ENCODE measurements around the gene SLC10A4. TPM values are rescaled to one million over a fixed set of nuclear protein-coding genes. Genes with fewer than 3 reads are reported as not detected.

The SLC10A4 gene
- total and polyA plus RNA-seq, 2 experiments from 2014 or later = 0.23 to 0.36 TPM

DNA sequence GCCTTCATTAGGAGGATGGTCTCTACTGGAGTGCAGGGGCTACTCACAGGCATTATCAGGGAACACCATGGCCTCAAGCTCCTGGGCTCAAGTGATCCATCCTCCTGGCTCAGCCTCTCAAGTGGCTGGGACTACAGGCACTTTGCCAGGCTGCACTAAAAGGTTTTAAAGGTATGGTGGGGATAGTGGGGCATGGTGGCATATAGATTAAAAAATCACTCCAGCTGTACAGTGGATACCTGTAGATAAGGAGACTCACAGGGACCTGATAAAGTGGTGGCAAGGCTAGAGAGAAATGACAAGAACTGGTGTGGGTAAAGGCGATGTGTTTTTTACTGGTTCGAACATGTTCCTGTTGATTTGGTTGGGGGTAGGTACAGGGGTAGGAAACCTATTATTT, 12.8 kb downstream of the SLC10A4 start:
- no peaks in the 10 kb centered on the region for H3K36me3 ChIP-seq (replicated peaks; ENCODE audit: insufficient read depth, low read depth)
- no peaks in the 10 kb centered on the region for H3K9me2 ChIP-seq (replicated peaks; ENCODE audit: insufficient read depth)
- 92% methylated on average over 2 of the region's 2 CpGs for WGBS (ENCODE audit: low lambda C conversion rate, missing lambda C conversion rate)
- H3K79me2 ChIP-seq = no peaks in the 10 kb centered on the region
- H3K27ac ChIP-seq = no peak overlapping the region
- no peak overlapping the region for H3K4me2 ChIP-seq
- H3K27me3 ChIP-seq = peaks cover 20% of the 10 kb centered on the region
- DNase-seq (ENCODE audit: low spot score) = no peak
- no peak overlapping the region for H3K4me3 ChIP-seq
- no peaks in the 10 kb centered on the region for H3K4me1 ChIP-seq (ENCODE audit: insufficient read depth)
- TF ChIP-seq EZH2phosphoT487 (IDR thresholded peaks at IDR 0.05; ENCODE audit: low read depth, severe bottlenecking, unreplicated experiment) = no peak
- TF ChIP-seq, protein P1, sequence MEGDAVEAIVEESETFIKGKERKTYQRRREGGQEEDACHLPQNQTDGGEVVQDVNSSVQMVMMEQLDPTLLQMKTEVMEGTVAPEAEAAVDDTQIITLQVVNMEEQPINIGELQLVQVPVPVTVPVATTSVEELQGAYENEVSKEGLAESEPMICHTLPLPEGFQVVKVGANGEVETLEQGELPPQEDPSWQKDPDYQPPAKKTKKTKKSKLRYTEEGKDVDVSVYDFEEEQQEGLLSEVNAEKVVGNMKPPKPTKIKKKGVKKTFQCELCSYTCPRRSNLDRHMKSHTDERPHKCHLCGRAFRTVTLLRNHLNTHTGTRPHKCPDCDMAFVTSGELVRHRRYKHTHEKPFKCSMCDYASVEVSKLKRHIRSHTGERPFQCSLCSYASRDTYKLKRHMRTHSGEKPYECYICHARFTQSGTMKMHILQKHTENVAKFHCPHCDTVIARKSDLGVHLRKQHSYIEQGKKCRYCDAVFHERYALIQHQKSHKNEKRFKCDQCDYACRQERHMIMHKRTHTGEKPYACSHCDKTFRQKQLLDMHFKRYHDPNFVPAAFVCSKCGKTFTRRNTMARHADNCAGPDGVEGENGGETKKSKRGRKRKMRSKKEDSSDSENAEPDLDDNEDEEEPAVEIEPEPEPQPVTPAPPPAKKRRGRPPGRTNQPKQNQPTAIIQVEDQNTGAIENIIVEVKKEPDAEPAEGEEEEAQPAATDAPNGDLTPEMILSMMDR (IDR thresholded peaks at IDR 0.05; ENCODE audit: poor library complexity) = no peak
- no peak for TF ChIP-seq EZH2 (IDR thresholded peaks at IDR 0.05; ENCODE audit: borderline replicate concordance)
- no peaks in the 10 kb centered on the region for H3K9me3 ChIP-seq (ENCODE audit: low read depth)
- no peaks in the 10 kb centered on the region for H4K20me1 ChIP-seq (ENCODE audit: insufficient read depth, poor library complexity, severe bottlenecking)
- no peak overlapping the region for H2AFZ ChIP-seq

DNA sequence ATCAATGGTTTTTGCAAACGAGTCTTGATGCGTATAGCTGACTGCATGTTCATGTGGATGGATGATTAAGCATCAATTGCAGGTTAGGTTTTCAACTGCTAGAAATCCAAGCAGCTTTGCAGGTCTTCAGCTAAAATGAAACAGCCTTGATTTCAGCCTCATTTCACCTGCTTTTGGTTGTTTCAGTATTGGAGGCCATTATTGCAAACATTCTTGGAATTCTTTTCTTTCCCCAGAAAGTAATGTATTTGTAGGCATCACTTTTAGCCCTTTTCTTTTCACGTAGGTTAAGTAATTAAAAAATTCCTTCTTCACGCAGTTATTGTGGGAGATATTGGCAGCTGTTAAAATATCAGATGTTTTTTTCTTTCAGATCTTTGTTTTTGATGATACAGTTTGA, 15.8 kb downstream of the SLC10A4 start:
- no peak for DNase-seq (ENCODE audit: low spot score)
- TF ChIP-seq EZH2 (IDR thresholded peaks at IDR 0.05; ENCODE audit: borderline replicate concordance) = no peak
- no peaks in the 10 kb centered on the region for H4K20me1 ChIP-seq (ENCODE audit: insufficient read depth, poor library complexity, severe bottlenecking)
- H3K79me2 ChIP-seq = no peaks in the 10 kb centered on the region
- H3K36me3 ChIP-seq (replicated peaks; ENCODE audit: insufficient read depth, low read depth) = no peaks in the 10 kb centered on the region
- no peak overlapping the region for H3K27ac ChIP-seq
- H3K27me3 ChIP-seq = no peaks in the 10 kb centered on the region
- H3K9me2 ChIP-seq (replicated peaks; ENCODE audit: insufficient read depth) = no peaks in the 10 kb centered on the region
- no peak overlapping the region for H2AFZ ChIP-seq
- H3K4me3 ChIP-seq = no peak overlapping the region
- no peaks in the 10 kb centered on the region for H3K9me3 ChIP-seq (ENCODE audit: low read depth)
- H3K4me1 ChIP-seq (ENCODE audit: insufficient read depth) = peaks cover 4% of the 10 kb centered on the region
- H3K4me2 ChIP-seq = no peak overlapping the region
- WGBS (ENCODE audit: low lambda C conversion rate, missing lambda C conversion rate) = 85% methylated on average over 4 of the region's 4 CpGs

DNA sequence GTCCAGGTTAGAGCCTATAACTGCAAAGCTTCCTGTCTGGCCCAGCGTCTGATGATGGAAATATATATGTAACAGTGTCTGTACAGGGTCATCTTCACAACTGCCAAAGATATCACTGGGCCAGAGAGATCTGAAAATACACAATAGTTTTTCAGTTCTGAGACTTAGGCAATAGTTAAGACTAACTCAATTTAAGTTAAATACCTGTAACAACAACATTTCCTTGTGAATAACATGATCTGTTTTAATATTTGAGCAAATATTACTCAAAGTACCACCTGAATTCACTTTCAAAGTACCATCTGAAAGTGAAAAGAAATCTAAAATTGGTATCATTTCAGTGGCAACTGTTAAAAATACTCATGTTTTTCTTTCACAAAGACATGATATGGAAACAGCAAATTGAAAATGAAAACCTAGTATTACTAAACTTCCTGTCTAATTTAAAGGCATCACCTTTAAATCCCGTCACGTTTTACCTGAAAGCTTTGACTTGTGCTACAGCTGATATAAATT, 16.5 kb downstream of the SLC10A4 start:
- no peak for DNase-seq (ENCODE audit: low spot score)
- H3K4me3 ChIP-seq = no peak overlapping the region
- H3K4me1 ChIP-seq (ENCODE audit: insufficient read depth) = peaks cover 4% of the 10 kb centered on the region
- H3K27ac ChIP-seq = no peak overlapping the region
- H3K36me3 ChIP-seq (replicated peaks; ENCODE audit: insufficient read depth, low read depth) = no peaks in the 10 kb centered on the region
- H2AFZ ChIP-seq = no peak overlapping the region
- no peaks in the 10 kb centered on the region for H4K20me1 ChIP-seq (ENCODE audit: insufficient read depth, poor library complexity, severe bottlenecking)
- H3K9me3 ChIP-seq (ENCODE audit: low read depth) = no peaks in the 10 kb centered on the region
- no peaks in the 10 kb centered on the region for H3K27me3 ChIP-seq
- TF ChIP-seq EZH2phosphoT487 (IDR thresholded peaks at IDR 0.05; ENCODE audit: low read depth, severe bottlenecking, unreplicated experiment) (no peak), EZH2 (IDR thresholded peaks at IDR 0.05; ENCODE audit: borderline replicate concordance) (no peak)
- TF ChIP-seq, protein P1 (IDR thresholded peaks at IDR 0.05; ENCODE audit: poor library complexity) = no peak
- 88% methylated on average over 3 of the region's 3 CpGs for WGBS (ENCODE audit: low lambda C conversion rate, missing lambda C conversion rate)
- no peaks in the 10 kb centered on the region for H3K9me2 ChIP-seq (replicated peaks; ENCODE audit: insufficient read depth)
- H3K79me2 ChIP-seq = no peaks in the 10 kb centered on the region
- no peak overlapping the region for H3K4me2 ChIP-seq

DNA sequence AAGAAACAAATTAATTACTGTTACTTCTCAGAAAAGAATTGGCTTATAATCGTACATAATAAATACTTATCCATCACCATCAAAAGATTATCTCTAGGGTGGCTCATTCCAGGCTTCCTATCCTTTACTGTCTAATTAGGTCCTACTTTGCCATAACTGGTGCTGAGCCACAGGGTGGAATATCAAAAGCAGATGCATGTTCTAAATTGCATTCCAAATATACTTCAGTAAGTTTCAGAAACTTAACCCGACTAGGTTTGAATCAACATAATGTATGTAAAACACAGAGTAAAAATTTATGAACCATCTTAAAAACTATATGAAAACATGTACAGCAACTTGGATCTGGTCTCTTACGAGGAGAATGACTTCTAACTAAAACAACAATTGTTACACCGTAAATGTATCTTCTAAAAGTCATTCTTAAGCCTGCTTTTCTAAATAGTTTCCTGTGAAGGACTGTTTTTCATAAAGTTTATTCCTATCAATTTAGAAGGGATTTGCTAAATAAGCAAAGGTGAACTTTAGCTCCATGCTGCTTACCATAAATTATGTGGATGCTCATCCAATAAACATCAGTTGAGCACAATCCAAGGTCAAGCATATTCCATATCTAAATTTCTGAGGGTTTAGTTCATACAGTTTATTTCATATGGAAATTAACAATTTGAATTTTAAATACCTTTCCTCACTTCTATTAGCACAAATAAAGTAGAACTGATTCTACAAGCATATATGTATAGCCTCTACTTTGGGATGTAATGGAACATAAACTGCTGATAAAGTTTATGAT, 20.3 kb downstream of the SLC10A4 start:
- Histone ChIP-seq H3K4me2 (no peak overlapping the region), H3K9me2 (replicated peaks; ENCODE audit: insufficient read depth) (no peaks in the 10 kb centered on the region), H2AFZ (no peak overlapping the region), H3K36me3 (replicated peaks; ENCODE audit: insufficient read depth, low read depth) (no peaks in the 10 kb centered on the region), H3K27me3 (no peaks in the 10 kb centered on the region), H4K20me1 (ENCODE audit: insufficient read depth, poor library complexity, severe bottlenecking) (no peaks in the 10 kb centered on the region), H3K79me2 (no peaks in the 10 kb centered on the region), H3K9me3 (ENCODE audit: low read depth) (no peaks in the 10 kb centered on the region), H3K4me3 (no peak overlapping the region), H3K27ac (no peak overlapping the region), H3K4me1 (ENCODE audit: insufficient read depth) (peaks cover 4% of the 10 kb centered on the region)
- DNase-seq (ENCODE audit: low spot score) = no peak
- TF ChIP-seq EZH2phosphoT487 (IDR thresholded peaks at IDR 0.05; ENCODE audit: low read depth, severe bottlenecking, unreplicated experiment) = no peak
- TF ChIP-seq, protein P1 (IDR thresholded peaks at IDR 0.05; ENCODE audit: poor library complexity) = no peak
- TF ChIP-seq EZH2 (IDR thresholded peaks at IDR 0.05; ENCODE audit: borderline replicate concordance) = no peak
- 43% methylated on average over 4 of the region's 4 CpGs for WGBS (ENCODE audit: low lambda C conversion rate, missing lambda C conversion rate)

Measured in hepatocyte (in vitro differentiated cells).